Omental fat pad (tissue), 4 donors: ENCODE measurements around the gene ACOT7. TPM values are rescaled to one million over a fixed set of nuclear protein-coding genes. Genes with fewer than 3 reads are reported as not detected.

Experiments
- ATAC-seq: fragments of 150-250 bp; one replicate; pipeline ENCODE4 v1.9.1; 2016; ENCODE audit warnings: mild to moderate bottlenecking, moderate library complexity; ENCODE audit not compliant: low FRiP score
- DNase-seq: peaks from one replicate; pipeline ENCODE4 v3.0.0-alpha.2; 2019; ENCODE audit warnings: low spot score
- total RNA-seq, 4 donors: library from RNA; depleted of rRNA; stranded (reverse); fragments of >200 nt; gene quantifications; one replicate each; pipeline ENCODE4 v1.1.0, GENCODE V29; 2016
- TF ChIP-seq, protein P1 (sequence below), 3 donors: fragments of 450-650 bp; IDR thresholded peaks; one replicate each; pipeline ENCODE4 v1.5.1; 2016 to 2017; ENCODE audit warnings: antibody characterized with exemption in 3 of 3, mild to moderate bottlenecking in 3 of 3, moderate library complexity in 2 of 3

The ACOT7 gene
- total RNA-seq, 4 donors from 2014 or later = 7.4 to 16.7 (median 9.2) TPM

DNA sequence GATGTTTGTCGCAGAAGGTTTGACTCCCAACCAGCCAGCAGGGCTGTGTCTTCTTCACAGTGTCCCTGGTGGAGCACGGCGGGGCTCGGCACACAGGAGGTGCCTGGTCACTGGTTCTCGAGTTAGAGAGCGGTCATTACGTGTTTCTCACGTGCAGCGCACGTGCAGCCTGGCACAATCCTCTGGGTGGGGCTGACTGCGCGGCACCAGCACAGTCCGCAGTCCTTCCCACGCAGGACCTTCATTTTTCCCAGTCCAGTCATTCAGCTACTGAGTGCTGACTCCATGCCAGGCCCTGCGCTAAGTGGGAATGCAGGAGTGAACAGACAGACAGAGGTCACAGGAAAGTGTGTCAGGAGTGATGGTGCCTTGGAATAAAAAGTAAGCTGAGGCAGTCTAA, 86.5 kb downstream of the ACOT7 start:
- DNase-seq = no peak
- TF ChIP-seq, protein P1, sequence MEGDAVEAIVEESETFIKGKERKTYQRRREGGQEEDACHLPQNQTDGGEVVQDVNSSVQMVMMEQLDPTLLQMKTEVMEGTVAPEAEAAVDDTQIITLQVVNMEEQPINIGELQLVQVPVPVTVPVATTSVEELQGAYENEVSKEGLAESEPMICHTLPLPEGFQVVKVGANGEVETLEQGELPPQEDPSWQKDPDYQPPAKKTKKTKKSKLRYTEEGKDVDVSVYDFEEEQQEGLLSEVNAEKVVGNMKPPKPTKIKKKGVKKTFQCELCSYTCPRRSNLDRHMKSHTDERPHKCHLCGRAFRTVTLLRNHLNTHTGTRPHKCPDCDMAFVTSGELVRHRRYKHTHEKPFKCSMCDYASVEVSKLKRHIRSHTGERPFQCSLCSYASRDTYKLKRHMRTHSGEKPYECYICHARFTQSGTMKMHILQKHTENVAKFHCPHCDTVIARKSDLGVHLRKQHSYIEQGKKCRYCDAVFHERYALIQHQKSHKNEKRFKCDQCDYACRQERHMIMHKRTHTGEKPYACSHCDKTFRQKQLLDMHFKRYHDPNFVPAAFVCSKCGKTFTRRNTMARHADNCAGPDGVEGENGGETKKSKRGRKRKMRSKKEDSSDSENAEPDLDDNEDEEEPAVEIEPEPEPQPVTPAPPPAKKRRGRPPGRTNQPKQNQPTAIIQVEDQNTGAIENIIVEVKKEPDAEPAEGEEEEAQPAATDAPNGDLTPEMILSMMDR (IDR thresholded peaks at IDR 0.05) = no peak
- no peak for ATAC-seq

DNA sequence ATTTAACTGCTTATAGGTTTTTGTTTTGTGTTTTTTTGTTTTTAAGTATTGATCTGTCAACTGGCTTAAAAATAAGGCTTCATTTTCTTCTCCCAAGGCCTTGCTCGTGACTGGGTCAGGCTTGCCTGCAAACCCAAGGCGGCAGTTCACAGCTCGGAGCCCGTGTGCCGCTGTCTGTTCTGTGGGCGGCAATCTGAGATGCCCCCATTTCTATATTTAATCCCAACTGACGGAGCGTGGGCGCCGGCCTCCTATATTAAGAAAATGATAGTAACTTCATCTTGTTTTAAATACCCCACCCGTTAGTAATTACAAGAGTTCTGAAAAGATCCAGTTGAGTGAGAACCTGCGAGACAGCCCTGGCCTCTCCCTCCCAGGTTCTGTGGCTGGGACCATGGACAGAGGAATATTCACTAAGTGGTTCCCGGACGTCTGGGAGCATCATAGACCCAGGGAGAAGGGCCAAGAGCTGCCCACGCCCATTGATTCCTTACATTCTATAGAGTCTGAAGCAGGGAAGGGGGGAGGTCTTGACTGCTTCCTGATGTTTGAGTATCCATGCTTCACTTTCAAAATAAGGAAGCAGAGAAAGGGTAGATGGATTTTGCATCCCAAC, 90.1 kb downstream of the ACOT7 start:
- no peak for ATAC-seq
- TF ChIP-seq, protein P1 (IDR thresholded peaks at IDR 0.05) = no peak

DNA sequence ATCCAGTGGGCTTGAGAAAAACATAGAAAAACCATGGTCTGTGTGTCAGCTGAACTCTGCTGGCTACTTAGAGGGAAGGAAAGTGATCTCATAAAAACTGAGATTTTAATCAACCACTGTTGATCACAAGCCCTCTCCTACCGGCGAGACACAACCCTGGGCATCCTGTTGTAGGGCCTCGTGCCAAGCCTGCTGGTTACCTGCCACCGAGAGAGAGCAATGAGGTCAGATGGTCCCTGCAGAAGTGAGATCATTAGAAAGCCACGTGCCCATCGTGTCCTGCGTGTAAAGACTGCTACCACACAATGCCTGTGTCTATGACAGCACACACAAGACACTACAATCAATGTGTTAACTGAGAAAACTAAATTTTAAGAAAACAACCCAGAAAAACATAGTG, 91.0 kb downstream of the ACOT7 start:
- TF ChIP-seq, protein P1 (IDR thresholded peaks at IDR 0.05) = no peak
- ATAC-seq (no peak), DNase-seq (no peak)

More for the DNA sequence above, 90.1 kb downstream of the ACOT7 start:
- DNase-seq = no peak

DNA sequence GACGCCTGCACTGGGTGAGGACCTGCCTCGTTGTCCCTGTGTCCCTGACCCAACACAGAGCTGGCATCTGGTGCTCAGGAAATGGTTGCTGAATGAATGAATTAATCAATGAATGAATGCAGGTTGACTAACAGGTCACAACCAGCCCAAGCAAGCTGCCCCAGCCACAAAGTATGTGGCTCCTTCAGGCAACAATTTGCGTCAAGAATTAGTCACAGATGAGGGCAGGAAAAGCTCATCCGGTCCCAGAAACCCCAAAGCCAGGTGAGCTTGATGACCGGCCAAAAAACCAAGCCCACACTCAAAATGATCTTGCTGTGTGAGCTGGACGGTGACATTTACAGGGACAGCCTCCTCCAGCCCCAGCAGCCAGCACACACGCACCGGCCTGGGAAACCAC, 92.0 kb downstream of the ACOT7 start:
- no peak for ATAC-seq
- TF ChIP-seq, protein P1 (IDR thresholded peaks at IDR 0.05) = no peak
- DNase-seq = no peak

DNA sequence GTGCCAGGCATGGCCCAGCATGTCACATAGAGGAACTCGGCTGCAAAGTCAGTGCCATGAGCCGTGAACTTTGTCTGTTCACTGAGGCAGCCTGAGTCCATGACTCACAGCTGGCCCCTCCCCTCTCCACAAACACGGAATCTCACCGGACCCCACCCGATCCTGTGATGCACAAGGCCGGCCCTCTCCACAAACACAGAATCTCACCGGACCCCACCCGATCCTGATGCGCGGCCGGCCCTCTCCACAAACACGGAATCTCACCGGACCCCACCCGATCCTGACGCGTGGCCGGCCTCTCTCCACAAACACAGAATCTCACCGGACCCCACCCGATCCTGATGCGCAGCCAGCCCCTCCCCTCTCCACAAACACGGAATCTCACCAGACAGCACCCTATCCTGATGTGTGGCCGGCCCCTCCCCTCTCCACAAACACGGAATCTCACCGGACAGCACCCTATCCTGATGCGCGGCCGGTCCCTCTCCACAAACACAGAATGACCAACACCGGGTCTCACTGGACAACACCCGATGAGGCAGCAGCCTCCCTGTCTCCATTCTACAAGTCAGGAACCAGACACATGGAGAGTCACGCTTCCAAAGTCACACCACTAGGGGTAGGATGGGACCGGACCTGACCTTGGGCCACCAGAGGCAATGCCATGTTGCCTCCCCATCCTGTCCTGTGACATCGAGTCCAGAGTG, 93.1 kb downstream of the ACOT7 start:
- ATAC-seq = no peak
- DNase-seq = no peak
- TF ChIP-seq, protein P1 (IDR thresholded peaks at IDR 0.05) = no peak

DNA sequence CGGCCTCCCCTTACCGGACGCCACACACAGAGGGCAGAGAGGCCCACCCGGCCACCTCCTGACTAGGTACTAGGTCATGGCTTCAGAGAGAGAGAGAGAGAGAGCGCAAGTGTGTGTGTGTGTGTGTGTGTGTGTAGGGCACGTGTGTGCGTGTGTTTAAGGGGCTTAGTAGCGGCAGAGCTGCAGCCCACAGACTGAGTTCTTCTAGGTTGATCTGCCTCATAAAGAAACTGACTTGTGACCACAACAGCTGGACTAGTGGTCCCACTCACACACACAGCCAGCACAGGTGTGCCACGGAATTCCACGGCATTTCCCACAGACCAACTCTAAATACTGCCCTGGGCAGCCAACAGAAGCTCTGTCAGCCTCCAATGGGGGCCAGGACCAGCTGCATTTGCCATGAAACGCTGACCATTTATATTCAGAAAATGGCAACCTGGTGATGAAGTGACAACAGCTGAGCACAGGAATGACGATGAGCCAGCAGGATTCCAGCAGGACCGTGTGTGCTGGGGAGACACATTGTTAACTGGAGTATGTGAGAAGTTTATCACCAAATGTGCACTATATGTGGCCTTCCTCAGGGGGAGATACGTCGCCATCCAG, 93.9 kb downstream of the ACOT7 start:
- TF ChIP-seq, protein P1 (IDR thresholded peaks at IDR 0.05) = no peak
- ATAC-seq = no peak

More for the DNA sequence above, 93.9 kb downstream of the ACOT7 start:
- no peak for DNase-seq
